BE2C (cell line): ENCODE data around the gene DNAH6.

ENCODE experiments used
- DNase-seq: peaks from one replicate; pipeline ENCODE4 v3.0.0-alpha.2; 2020
- H3K27me3 ChIP-seq: fragments of 250-450 bp; sonication (Bioruptor Pico); 2 replicates; pipeline ENCODE4 v1.5.1; 2020; ENCODE audit warnings: mild to moderate bottlenecking
- H3K36me3 ChIP-seq: fragments of 250-450 bp; sonication (Bioruptor Pico); 2 replicates; pipeline ENCODE4 v1.5.1; 2020; ENCODE audit warnings: mild to moderate bottlenecking
- H3K4me1 ChIP-seq: fragments of 250-450 bp; sonication (Bioruptor Pico); 2 replicates; pipeline ENCODE4 v1.5.1; 2020
- H3K4me3 ChIP-seq: 2 replicates; pipeline ENCODE4 v1.5.1; 2011; ENCODE audit warnings: low read depth, low read length
- H3K9me3 ChIP-seq: fragments of 250-450 bp; sonication (Bioruptor Pico); 2 replicates; pipeline ENCODE4 v1.5.1; 2020
- TF ChIP-seq, protein P1 (sequence below): IDR thresholded peaks from 2 replicates; pipeline ENCODE4 v1.5.1; 2012; ENCODE audit warnings: mild to moderate bottlenecking, low read depth, low read length

Gene DNAH6

DNA sequence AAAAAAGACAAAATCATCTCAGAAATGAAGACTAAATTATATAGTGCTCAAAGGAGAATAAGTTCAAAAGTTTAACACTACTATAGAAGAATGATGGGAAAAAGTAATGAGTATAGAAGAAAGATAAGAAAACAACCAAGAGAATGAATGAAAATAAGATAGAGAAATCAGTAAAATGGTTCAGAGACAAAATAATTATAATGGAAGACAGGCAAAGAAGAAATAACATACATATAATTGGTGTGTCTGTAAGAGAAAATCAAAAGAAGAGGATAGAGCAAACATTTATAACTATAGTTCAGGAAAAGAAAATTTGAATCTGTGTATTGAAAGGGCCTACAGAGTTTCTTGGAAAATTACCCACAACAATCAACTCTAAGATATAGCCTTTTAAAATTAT is 43.5 kb downstream of the DNAH6 start:
- Histone ChIP-seq H3K4me1 (no peaks in the 10 kb centered on the region), H3K27me3 (no peaks in the 10 kb centered on the region), H3K4me3 (no peak overlapping the region), H3K9me3 (no peaks in the 10 kb centered on the region), H3K36me3 (no peaks in the 10 kb centered on the region)
- no peak for DNase-seq
- TF ChIP-seq, protein P1, sequence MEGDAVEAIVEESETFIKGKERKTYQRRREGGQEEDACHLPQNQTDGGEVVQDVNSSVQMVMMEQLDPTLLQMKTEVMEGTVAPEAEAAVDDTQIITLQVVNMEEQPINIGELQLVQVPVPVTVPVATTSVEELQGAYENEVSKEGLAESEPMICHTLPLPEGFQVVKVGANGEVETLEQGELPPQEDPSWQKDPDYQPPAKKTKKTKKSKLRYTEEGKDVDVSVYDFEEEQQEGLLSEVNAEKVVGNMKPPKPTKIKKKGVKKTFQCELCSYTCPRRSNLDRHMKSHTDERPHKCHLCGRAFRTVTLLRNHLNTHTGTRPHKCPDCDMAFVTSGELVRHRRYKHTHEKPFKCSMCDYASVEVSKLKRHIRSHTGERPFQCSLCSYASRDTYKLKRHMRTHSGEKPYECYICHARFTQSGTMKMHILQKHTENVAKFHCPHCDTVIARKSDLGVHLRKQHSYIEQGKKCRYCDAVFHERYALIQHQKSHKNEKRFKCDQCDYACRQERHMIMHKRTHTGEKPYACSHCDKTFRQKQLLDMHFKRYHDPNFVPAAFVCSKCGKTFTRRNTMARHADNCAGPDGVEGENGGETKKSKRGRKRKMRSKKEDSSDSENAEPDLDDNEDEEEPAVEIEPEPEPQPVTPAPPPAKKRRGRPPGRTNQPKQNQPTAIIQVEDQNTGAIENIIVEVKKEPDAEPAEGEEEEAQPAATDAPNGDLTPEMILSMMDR, result no peak

DNA sequence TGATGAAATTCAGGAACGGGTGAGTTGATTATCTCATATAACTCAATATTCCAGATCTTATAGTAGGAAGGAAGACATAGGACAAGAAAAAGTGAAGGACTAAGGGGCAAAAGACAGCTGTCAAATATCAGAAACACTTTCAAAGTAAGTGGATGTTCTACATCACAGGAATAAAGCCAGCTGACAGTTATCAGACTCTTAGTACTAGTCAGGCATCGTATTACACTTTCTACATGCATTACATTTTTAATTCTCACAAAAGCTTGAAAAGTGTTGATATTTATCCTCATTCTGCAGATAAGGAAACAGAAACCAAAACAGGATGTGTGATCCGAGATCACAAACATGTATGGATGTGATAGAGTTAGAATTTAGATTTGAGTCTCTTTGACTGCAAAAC is 63.4 kb downstream of the DNAH6 start:
- Histone ChIP-seq H3K4me1 (no peaks in the 10 kb centered on the region), H3K9me3 (no peaks in the 10 kb centered on the region), H3K27me3 (no peaks in the 10 kb centered on the region), H3K4me3 (no peak overlapping the region), H3K36me3 (no peaks in the 10 kb centered on the region)
- TF ChIP-seq, protein P1, result no peak
- DNase-seq, result no peak

DNA sequence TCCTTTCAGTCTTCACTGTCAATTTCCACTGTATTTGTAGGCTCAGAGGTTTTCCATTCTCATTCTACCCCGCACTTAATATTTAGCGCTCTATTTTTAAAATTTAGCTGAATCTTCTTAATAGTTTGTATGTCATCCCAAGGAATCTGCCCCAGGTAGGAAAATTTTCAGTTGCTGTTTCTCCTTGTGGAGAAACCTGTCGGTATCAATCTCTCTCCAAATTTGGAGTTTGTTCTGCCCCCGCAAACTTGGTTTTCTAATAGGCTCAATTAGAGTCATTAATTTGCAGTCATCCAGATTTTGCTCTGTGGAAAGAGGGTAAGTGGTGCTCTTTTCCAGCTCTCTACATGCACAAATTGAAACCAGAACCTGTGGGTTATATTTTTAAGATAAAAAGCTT is 87.6 kb downstream of the DNAH6 start:
- no peak overlapping the region for H3K4me3 ChIP-seq
- no peaks in the 10 kb centered on the region for H3K27me3 ChIP-seq
- TF ChIP-seq, protein P1, result no peak
- no peaks in the 10 kb centered on the region for H3K36me3 ChIP-seq
- DNase-seq, result no peak
- no peaks in the 10 kb centered on the region for H3K9me3 ChIP-seq
- H3K4me1 ChIP-seq, result no peaks in the 10 kb centered on the region

DNA sequence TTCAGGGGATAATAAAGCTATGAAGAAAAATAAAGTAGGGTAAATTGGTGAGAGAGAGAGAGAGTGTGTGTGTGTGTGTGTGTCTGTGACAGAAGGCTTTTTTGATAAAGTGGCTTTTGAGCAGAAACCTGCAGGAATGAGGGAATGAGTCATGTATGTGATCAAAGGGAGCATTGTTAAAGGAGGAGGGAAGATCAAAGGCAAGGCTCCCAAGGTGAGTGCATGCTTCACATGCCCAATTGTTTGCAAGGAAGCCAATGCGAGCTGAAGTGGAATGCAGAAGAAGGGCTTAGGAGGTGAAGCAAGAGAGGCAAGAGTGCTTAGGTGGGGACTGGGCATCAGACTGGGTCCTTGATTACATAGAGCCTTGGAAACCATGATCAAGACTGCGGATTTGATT is 96.8 kb downstream of the DNAH6 start:
- DNase-seq, result no peak
- Histone ChIP-seq H3K4me3 (no peak overlapping the region), H3K36me3 (no peaks in the 10 kb centered on the region), H3K27me3 (no peaks in the 10 kb centered on the region), H3K4me1 (no peaks in the 10 kb centered on the region), H3K9me3 (no peaks in the 10 kb centered on the region)
- TF ChIP-seq, protein P1, result no peak

DNA sequence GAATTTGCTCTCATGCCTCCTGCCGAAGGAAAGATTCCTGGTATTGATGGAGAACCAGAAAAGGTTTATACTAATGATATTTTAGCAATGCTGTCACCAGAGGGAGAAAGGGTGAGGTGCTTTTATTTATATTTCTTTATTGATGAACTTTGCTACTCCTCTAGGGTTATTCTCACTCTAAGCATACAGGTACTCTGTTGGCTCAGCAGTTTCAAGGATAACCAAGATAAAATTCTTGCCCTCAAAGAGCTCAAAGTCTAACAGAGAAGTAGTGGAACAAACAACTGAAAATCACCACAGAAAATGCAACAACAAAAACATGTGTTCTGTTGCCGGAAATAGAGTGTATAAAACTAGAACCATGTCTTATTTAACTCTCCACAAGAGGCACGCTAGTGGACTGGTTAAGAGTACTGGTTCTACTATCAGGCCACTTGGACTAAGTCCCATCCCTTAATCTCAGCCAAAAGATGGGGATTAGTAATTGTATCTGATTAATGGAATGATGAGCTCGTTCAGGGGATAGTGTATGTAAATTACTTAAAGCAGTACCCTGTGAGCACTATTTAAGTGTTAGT is 103.6 kb downstream of the DNAH6 start:
- no peaks in the 10 kb centered on the region for H3K9me3 ChIP-seq
- H3K36me3 ChIP-seq, result no peaks in the 10 kb centered on the region
- no peaks in the 10 kb centered on the region for H3K4me1 ChIP-seq
- no peaks in the 10 kb centered on the region for H3K27me3 ChIP-seq
- no peak overlapping the region for H3K4me3 ChIP-seq
- TF ChIP-seq, protein P1, result no peak
- DNase-seq, result no peak

DNA sequence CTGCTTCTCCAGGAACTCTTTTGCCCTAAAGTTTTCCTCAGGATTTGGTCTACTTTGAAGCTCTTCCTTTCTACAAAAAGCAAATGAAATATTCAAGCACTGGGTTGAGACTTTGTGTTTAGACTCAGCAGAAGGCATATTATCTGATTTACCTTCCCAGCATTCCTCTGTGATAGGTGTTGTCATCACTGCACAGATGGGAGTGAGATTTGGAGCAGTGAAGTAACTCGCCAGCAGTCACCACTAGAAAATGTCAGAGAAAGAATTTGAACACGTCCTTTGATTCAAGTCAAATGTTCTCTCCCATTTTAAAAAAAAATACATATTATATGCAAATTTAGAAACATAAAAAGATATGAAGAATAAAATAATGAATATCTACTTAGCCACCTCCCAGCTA is 112.2 kb downstream of the DNAH6 start:
- Histone ChIP-seq H3K36me3 (no peaks in the 10 kb centered on the region), H3K4me1 (no peaks in the 10 kb centered on the region), H3K4me3 (no peak overlapping the region), H3K9me3 (no peaks in the 10 kb centered on the region), H3K27me3 (no peaks in the 10 kb centered on the region)
- TF ChIP-seq, protein P1, result no peak
- no peak for DNase-seq
